AG20443 (cell line): Measurements from ENCODE around the gene NFE2L2.
"Not testable (repeated sequence)": the region's sequence is repeated elsewhere in the genome, so short reads cannot be mapped to it uniquely, and the experiment has no call there.

ENCODE experiments used
- DNase-seq: peaks from one replicate; pipeline ENCODE4 v3.0.0; 2012; ENCODE audit warnings: low spot score, mixed read lengths

NFE2L2 gene

GRCh38 chr2:177195194-177195593 is 69.3 kb downstream of the NFE2L2 start:
- DNase-seq = no peak

GRCh38 chr2:177193240-177193639 is 71.3 kb downstream of the NFE2L2 start:
- DNase-seq = no peak

- no peak for DNase-seq
Measured at GRCh38 chr2:177192788-177193187, 71.7 kb downstream of the NFE2L2 start.

GRCh38 chr2:177190941-177191340 is 73.6 kb downstream of the NFE2L2 start:
- no peak for DNase-seq

- no peak for DNase-seq
Measured at GRCh38 chr2:177188482-177189469, 75.8 kb downstream of the NFE2L2 start.

GRCh38 chr2:177187631-177188312 is 76.8 kb downstream of the NFE2L2 start:
- DNase-seq = peak; percentile 49

- not testable (repeated sequence) for DNase-seq
Measured at GRCh38 chr2:177186038-177186437, 78.5 kb downstream of the NFE2L2 start.

- DNase-seq = no peak
Measured at GRCh38 chr2:177184606-177185005, 79.9 kb downstream of the NFE2L2 start.

- DNase-seq = no peak
Measured at GRCh38 chr2:177183860-177184259, 80.7 kb downstream of the NFE2L2 start.
